Mucosa of stomach (tissue), 1 donor: Measurements from ENCODE around the gene CHST5.

ENCODE experiments used
- H3K27me3 ChIP-seq: one replicate; pipeline ENCODE4 v1.7.0; 2013; ENCODE audit warnings: mild to moderate bottlenecking, low read length; ENCODE audit not compliant: control insufficient read depth, insufficient read depth
- H3K36me3 ChIP-seq: one replicate; pipeline ENCODE4 v1.7.0; 2013; ENCODE audit warnings: low read length; ENCODE audit not compliant: control insufficient read depth, insufficient read depth
- H3K4me1 ChIP-seq: one replicate; pipeline ENCODE4 v1.7.0; 2013; ENCODE audit warnings: mild to moderate bottlenecking, low read length; ENCODE audit not compliant: control insufficient read depth, insufficient read depth
- H3K4me3 ChIP-seq: one replicate; pipeline ENCODE4 v1.7.0; 2013; ENCODE audit warnings: low read length
- H3K9ac ChIP-seq: one replicate; pipeline ENCODE4 v1.7.0; 2013; ENCODE audit warnings: mild to moderate bottlenecking, low read length, moderate library complexity
- H3K9me3 ChIP-seq: one replicate; pipeline ENCODE4 v1.7.0; 2013; ENCODE audit warnings: mild to moderate bottlenecking, low read length, moderate library complexity; ENCODE audit not compliant: control insufficient read depth
- donor health status: Pancreatic carcinoma.

Gene CHST5

GRCh38 chr16:75482434-75483205, 53.3 kb downstream of the CHST5 start:
- H3K9me3 ChIP-seq = no peaks in the 10 kb centered on the region

GRCh38 chr16:75481475-75481874, 54.4 kb downstream of the CHST5 start:
- Histone ChIP-seq H3K27me3 (no peaks in the 10 kb centered on the region), H3K9me3 (no peaks in the 10 kb centered on the region), H3K4me1 (no peaks in the 10 kb centered on the region), H3K9ac (no peak overlapping the region), H3K36me3 (no peaks in the 10 kb centered on the region), H3K4me3 (no peak overlapping the region)

More at GRCh38 chr16:75482434-75483205, 53.3 kb downstream of the CHST5 start:
- no peaks in the 10 kb centered on the region for H3K4me1 ChIP-seq
- no peak overlapping the region for H3K9ac ChIP-seq
- H3K36me3 ChIP-seq = no peaks in the 10 kb centered on the region
- H3K27me3 ChIP-seq = no peaks in the 10 kb centered on the region
- H3K4me3 ChIP-seq = no peak overlapping the region

- Histone ChIP-seq H3K9me3 (no peaks in the 10 kb centered on the region), H3K4me1 (no peaks in the 10 kb centered on the region), H3K9ac (no peak overlapping the region), H3K4me3 (no peak overlapping the region), H3K27me3 (no peaks in the 10 kb centered on the region), H3K36me3 (no peaks in the 10 kb centered on the region)
These were observed 56.4 kb downstream of the CHST5 start for GRCh38 chr16:75479421-75479990.
